ENCODE measurements around the gene PCNT.
"Not testable (repeated sequence)": the region's sequence is repeated elsewhere in the genome, so short reads cannot be mapped to it uniquely, and the experiment has no call there.

The PCNT gene

DNA sequence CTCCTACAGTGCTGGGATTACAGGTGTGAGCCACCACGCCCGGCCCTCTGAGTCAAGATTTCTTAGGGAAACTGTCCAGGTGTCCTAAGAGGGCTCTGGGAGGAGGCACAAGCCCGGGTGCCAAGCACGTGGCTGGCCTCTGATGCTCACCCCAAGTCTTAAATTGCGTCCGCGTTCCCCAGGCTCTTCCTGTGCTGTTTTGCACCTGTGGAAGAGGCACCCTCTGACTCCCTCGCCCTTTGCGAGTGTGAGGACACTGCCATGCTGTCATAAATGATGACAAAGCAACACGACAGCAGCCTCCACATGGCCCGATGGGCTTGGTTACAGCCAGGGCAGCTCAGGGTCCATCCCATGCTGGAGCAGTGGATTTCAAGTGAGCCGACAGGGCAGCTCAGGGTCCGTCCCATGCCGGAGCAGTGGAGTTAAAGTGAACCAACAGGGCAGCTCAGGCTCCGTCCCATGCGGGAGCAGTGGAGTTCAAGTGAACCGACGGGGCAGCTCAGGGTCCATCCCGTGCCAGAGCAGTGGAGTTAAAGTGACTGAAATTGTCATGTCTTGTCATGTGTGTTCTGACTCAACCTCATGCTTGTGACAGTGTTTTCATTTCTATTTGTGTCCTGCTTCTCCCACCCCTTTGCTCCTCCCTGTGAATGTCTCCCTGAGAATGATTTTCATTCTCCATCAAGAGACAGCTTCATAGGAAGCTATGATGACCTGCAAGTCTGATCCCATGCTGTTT, 33.9 kb downstream of the PCNT start:
- DNase-seq = no peak

DNA sequence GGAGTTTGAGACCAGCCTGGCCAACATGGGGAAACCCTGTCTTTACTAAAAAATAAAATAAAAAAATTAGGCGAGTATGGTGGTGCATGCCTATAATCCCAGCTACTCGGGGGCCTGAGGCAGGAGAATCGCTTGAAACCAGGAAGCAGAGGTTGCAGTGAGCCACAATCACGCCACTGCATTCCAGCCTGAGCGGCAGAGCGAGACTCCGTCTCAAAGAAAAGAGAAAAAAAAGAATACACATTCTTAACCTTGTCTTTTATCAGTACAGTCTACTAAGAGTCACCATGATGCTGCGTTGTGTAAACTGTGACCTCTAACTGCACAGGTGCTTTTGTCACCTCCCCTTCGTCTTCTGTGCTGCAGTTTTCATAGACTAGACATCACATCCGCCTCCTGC, 37.2 kb downstream of the PCNT start:
- no peak for DNase-seq

DNA sequence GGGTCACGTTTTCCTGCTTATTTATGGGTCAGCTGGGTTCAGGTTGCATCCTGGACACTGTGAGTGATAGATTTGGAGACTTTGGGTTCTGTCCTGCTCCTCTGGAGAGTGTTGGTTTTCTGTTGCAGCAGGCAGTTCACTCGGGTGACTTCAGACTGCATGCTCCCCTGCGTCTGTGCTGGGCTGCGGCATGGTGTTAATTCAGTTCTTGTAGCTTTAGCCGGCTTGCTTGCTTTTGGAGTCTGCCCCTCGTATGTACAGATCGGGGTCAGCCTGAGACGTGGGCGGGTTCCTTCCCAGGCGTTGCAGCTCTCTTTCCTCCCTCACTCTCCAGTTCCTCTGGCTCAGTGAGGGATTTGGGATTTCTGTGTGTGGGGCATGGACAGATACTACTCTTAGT, 38.0 kb downstream of the PCNT start:
- DNase-seq = no peak

DNA sequence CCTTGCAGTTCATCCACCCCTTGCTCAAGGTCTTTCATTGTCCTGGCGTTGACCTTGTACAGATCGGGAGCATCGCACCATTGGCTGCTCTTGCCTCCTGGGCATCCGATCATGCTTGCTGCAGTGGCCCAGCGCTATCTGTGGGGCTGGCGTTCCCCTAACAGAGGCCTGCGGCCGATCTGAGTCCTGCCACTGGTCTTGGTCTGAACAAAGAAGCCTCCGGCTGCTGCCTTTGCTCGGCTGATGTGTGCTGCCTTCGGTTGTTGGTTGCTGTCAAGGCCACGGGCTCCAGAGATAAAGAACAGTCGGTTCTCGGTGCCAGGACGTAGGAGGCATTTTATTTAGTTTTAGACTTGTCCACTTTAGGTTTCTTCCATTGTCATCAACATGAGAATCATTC, 39.0 kb downstream of the PCNT start:
- no peak for DNase-seq

DNA sequence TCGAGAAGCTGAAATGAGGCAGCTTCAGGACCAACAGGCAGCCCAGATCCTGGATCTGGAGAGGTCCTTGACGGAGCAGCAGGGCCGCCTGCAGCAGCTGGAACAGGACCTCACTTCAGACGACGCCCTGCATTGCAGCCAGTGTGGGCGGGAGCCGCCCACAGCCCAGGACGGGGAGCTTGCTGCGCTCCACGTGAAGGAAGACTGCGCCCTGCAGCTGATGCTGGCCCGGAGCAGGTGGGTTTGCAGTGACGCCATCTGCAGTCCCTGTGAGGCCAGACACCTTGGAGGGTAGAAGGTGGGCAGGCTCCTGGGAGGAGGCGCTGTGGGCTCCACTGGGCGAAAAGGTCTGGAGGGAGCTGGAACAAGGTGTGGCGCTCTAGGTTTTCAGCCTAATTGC, 39.7 kb downstream of the PCNT start:
- no peak for DNase-seq

DNA sequence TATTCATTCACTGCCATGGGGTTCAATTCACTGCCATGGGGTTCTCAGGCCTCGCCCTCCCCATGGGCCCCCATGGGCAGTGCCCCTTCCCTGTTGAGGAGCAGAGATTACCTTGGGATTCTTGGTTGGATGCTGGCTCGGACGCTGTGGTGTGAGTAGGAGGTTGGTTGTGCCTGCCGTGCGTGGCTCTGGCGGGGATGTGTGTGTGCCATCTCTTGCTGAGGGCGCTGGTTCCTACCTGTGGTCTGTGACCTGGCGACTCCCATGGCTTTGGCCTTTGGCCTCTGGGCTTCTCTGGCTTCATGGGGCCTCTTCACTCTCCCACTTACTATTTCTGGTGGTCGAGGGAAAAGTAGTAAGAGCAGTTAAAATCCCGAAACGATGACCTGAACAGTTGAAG, 42.1 kb downstream of the PCNT start:
- no peak for DNase-seq

DNA sequence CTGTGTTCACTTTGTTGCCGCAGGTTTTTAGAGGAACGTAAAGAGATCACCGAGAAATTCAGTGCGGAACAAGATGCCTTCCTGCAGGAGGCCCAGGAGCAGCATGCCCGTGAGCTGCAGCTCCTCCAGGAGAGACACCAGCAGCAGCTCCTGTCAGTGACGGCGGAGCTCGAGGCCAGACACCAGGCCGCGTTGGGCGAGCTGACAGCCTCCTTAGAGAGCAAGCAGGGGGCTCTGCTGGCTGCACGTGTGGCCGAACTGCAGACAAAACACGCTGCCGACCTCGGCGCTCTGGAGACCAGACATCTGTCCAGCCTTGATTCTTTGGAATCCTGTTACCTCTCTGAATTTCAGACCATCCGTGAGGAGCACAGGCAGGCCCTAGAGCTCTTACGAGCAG, 42.6 kb downstream of the PCNT start:
- DNase-seq = no peak

DNA sequence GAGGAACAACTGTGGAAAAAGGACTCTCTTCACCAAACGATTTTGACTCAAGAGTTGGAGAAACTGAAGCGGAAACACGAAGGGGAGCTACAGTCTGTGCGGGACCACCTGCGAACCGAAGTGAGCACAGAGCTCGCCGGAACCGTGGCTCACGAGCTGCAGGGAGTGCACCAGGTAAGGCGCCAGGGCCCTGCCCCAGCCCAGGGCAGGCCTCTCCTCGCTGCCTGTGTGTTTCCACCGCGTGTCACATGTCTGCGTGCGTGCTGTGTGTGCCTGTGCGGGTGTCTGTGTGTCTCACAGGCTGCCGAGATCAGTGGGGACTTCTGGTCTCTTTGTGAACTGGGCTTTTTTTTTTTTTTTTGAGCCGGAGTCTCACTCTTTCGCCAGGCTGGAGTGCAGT, 43.0 kb downstream of the PCNT start:
- no peak for DNase-seq

DNA sequence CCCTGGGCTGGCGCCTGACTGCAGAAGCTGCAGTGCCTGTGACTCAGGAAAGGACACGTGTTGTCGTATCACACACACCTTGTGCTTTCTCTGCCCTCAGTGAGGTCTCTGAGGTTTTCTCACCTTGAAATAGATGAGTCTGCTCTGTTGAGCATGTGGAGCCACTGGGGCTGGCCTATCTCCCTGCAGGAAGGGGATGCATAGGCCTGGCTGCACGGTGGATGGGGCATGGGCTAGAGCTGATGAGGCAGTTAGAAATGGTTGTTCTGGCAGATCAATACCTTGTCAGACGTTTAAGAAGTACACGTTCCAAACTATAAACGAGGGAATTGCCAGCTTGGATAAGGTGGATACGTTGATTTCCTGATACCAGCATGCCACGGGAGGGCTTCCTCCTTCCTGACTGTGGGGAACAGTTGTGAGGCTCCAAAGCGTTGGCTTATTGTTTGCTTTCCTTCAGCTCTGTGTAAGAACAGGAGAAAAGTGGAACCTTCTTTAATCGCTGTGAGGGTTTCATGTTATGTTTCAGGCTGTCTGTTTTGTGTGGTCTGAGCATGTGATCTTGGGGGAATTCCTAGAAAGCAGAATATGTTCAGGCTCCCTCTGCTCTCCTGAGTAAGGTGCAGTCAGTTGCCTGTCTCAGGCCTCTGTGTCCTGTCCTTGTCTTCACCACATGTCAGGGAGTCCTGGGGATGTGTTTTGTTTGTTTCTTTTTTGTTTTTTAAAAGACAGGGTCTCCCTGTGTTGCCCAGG, 44.8 kb downstream of the PCNT start:
- DNase-seq = peak; percentile 37

DNA sequence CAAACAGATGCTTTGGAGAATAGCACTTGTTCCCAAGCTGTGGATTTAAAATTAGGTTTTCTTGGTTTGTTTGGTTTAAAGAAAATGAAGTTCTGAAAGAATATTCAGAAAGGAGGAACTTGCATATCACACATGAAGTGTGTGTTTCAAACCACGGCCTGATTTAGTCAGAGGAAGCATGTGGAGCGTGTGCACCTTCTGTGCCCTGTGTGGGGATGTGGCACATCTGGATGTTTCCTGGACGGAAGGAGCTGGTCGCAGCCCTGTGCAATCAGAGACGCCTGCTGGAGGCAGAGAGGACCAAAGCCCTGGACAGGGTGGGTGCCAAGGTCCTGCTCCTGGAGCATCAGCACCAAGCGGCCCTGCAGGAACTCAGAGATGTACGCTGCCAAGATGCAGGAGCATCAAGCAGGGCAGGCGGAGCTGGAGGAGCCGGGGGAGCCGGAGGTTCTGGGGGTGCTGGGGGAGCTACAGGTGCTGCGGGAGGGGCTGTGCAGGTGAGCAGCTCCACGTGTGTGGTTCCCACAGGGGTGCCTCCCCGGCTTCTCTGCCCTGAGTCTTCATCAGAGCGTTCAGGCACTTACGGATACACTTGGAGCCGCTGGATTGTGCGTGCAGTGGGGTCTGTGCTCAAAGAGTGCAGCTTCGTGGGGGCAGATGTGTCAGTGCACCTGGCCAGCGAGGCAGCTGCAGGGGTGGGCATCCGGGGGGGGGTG, 45.7 kb downstream of the PCNT start:
- DNase-seq = peak; percentile 47

DNA sequence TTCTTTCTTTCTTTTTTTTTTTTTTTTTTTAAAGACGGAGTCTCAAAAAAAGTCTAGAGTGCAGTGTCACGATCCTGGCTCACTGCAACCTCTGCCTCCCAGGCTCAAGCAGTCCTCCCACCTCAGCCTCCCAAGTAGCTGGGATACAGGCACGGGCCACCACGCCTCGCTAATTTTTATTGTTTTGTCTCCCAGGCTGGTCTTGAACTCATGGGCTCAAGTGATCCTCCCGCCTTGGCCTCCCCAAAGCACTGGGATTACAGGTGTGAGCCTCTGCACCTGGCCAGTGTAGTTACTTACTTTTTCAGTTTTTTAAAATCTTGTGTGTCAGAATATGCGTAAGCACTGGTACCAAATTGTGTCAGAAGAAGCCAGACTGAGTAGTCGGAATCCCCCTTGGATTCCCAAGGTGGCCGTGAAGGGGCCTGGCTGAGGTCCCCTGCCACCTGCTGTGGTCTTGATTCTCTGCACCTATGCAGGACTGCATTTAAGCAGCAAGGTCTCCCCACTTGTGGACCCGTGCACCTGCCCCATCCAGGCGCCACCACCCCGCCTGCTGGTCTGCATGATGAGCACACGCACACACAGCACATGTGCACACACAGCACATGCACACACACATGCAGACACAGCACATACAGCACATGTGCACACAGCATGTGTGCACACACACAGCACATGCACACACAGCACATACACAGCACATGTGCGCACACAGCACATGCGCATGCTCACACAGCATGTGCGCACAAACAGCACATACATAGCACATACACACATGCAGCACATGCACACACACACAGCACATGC, 47.5 kb downstream of the PCNT start:
- no peak for DNase-seq

DNA sequence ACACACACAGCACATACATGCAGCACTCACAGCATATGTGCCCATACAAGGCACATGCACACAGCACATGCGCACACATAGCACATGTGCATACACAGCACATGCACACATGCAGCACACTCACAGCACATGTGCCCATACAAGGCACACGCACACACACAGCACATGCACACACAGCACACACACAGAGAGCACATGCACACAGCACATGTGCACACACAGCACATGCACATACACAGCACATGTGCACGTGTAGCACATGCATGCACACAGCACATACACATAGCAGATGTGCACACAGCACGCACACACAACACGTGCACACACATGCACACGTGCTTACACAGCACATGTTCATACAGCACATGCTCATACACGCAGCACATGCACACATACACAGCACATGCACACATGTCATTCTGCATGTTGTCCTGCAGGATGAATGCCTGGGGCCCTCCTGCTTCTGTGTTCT, 48.1 kb downstream of the PCNT start:
- DNase-seq = no peak

DNA sequence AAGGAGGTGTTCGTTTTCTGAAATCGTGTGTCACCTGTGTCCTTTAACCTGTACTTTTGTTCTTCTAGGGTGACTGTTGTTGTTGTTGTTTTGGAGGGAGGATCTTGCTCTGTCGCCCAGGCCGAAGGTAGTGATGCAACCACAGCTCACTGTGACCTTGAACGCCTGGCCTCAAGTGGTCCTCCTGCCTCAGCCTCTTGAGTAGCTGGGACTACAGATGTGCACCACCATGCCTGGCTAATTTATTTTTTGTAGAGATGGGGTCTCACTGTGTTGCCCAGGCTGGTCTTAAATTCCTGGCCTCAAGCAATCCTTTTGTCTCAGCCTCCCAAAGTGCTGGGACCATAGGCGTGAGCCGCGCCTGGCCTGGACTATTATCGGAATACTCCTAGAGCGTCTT, 49.0 kb downstream of the PCNT start:
- DNase-seq = not testable (repeated sequence)

DNA sequence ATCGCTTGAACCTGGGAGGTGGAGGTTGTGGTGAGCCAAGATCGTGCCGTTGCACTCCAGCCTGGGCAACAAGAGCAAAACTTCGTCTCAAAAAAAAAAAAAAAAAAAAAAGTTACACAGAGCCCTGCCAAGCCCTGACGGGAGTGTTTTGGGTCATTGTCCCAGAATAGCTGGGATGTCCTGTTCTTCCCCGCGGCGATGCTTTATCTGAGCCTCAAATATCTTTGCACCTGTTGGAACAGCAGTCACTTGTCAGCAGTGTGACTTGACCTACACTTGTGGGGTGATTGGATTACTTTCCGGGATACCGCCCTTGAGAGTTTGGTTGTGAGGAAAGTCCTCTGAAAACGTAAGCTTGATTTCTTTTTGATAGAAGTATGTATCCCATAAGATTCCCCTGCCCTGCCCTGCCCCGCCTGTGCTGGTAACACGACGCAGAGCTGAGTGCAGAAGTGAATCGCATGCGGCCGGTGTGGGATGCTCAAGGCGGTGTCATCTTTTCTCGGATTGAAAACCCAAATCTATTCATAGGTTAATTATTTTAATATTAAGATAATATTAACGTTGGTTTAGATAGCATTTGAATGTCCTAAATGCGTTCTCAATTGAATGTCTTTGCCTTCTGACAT, 50.9 kb downstream of the PCNT start:
- no peak for DNase-seq

DNA sequence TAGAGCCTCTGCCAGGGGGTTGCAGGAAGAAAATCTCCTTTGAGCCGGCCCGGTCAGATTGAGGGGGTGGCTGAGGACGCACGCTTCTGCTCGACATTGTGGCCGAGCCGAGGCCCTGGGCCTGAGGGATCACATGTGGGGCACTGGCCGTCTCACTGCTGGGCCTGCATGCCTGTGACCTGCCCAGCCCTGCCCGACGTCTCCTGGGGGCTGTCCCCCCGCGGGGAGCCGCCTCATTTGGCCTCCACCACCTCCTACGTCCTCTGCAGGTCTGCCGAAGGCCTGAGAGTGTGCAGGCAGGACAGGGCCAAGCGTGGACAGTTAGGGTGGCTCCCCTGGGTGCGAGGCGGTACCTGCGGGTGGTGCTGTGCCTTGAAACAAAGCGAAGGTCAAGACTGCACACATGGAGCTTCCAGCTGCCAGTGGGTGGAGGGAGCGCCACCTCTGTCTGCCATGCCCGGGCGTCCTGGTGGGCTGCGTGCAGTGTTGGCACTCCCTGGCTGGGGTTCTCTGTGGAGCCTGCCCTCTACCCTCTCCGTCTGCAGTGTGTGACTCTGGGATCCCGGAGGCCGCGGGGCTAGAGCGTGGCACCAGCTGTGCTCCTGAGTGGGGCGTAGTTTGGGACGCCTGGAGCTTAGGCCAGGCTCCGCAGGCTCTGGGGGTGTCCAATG, 51.7 kb downstream of the PCNT start:
- no peak for DNase-seq

DNA sequence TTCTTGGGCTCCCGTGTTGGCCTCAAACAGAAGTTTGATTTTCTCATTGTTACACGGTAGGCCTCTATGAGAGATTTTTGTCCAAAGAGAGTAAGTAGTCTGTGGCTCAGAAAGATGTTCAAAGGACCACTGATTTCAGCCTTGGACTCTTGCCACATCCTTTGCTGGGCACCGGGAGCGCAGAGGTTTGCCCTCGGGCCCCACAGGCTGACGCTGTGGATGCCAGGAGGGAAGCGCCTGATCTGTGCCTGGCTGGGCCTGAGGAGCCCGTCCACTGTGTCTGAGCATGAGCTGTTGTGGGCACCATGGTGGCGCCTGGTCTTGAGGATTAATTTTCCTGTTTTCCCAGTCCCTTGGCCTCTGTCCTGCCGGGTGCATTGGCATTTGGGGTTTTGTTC, 52.3 kb downstream of the PCNT start:
- no peak for DNase-seq

DNA sequence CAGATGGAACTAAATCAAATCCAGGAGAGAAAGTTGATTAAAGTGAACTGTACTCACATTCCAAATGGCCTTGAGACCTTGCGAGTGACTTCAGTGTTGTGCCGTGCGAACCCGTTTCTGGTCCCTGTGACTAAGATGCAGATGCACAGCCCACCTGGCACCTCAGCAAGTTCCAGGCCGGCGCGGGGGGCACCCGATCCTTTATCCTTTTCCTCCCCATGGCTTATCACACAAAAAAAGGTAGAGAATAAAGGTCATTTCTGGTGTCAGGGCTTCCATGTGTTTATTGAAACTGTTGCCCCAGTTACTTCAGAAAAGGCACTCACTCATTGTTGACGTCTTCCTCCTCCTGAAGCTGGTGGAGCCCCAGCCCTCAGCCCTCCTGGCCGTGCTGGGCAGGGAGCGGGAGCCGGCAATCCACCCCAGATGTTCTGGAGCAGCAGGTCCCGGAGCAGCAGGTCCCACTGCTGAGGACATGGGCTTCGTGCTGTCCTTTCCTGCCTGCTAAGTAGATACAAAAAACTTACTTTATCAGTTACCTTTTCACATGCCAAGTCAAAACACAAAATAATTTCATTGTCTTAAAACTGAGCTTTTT, 53.0 kb downstream of the PCNT start:
- DNase-seq = no peak

DNA sequence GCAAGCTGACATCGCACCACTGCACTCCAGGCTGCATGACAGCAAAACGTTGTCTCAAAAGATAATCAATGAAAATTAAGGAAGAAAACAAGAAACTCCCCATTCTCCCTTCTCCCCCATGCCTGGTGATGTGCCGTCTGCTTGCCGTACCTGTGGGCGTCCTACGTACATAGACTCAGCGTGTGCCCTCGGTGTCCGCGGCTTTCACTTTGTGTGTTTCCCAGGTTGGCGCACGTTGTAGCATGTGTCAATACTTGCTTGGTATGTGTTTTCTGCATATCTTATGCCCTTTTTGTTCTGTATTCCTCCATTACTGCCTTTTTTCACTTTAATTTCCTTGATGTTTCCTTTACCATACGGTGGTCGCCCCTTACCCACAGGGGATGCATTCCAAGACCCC, 53.8 kb downstream of the PCNT start:
- DNase-seq = no peak

DNA sequence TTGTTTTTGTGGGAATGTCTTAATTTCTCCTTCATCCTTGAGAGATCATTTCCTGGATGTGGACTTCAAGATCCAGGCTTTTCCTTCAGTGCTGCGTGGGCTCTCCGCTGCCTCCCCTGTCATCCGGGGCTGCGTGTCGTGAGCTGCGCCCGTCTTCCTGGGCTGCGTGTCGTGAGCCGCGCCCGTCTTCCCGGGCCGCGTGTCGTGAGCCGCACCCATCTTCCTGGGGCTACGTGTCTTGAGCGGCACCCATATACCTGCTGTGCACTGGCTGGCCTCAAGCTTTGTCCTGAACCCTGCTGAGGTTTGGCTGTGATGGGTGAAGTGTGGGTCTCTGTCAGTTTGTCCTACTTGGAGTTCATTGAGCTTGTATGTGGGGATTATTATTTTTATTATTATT, 55.1 kb downstream of the PCNT start:
- DNase-seq = no peak

DNA sequence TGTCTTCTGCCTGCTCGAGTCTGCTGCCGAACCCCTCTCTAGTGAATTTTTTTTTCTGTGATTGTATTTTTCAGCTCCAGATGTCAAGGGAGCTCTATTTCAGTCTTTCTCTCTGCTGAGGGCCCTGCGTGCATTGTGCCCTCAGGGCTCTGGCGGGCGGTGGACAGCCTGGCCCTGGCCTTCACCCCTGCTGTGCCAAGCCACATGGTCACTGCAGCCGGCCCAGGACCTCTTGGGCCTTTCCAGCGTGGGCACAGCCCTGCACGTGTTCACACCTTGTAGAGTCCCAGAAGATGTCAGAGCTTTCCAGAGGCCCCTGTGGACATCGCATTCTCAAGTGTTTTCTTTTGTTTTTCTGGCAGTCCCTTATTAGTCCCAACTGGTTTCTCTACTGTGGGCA, 55.7 kb downstream of the PCNT start:
- no peak for DNase-seq

DNA sequence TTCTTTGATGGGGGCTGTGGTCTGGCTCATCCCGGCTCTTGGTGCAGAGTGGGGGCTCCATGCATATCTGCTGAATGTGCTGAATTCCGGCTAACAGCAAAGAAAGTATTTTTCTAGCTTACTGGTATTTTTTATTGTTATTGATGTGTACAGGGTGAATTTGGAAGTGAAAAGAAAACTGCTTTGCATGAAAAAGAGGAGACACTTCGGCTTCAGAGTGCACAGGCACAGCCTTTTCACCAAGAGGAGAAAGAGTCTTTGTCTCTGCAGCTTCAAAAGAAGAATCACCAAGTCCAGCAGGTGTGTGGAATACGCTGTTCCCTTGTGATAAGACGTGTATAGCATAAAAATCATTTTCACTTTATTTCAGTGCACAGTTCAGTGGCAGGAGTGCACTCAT, 57.6 kb downstream of the PCNT start:
- DNase-seq = no peak

DNA sequence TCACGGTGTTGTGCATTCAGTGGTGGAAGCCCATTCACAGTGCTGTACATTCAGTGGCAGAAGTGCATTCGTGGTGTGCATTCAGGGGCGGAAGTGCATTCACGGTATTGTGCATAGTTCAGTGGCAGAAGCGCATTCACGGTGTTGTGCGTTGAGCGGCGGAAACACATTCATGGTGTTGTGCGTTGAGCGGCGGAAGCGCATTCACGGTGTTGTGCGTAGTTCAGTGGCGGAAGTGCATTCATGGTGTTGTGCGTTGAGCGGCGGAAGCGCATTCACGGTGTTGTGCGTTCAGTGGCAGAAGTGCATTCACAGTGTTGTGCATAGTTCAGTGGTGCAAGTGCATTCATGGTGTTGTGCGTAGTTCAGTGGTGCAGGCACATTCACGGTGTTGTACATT, 60.6 kb downstream of the PCNT start:
- no peak for DNase-seq
